Mucosa of stomach (tissue), 1 donor: ENCODE results near the gene MGAT3.

Experiments used
- H3K27me3 ChIP-seq: one replicate; pipeline ENCODE4 v1.7.0; 2013; ENCODE audit warnings: mild to moderate bottlenecking, low read length; ENCODE audit not compliant: control insufficient read depth, insufficient read depth
- H3K36me3 ChIP-seq: one replicate; pipeline ENCODE4 v1.7.0; 2013; ENCODE audit warnings: low read length; ENCODE audit not compliant: control insufficient read depth, insufficient read depth
- H3K4me1 ChIP-seq: one replicate; pipeline ENCODE4 v1.7.0; 2013; ENCODE audit warnings: mild to moderate bottlenecking, low read length; ENCODE audit not compliant: control insufficient read depth, insufficient read depth
- H3K4me3 ChIP-seq: one replicate; pipeline ENCODE4 v1.7.0; 2013; ENCODE audit warnings: low read length
- H3K9ac ChIP-seq: one replicate; pipeline ENCODE4 v1.7.0; 2013; ENCODE audit warnings: mild to moderate bottlenecking, low read length, moderate library complexity
- H3K9me3 ChIP-seq: one replicate; pipeline ENCODE4 v1.7.0; 2013; ENCODE audit warnings: mild to moderate bottlenecking, low read length, moderate library complexity; ENCODE audit not compliant: control insufficient read depth
- donor health status: Pancreatic carcinoma.

MGAT3 gene

GRCh38 chr22:39478441-39478850, 21.6 kb downstream of the MGAT3 start:
- Histone ChIP-seq H3K4me1 (peaks cover 39% of the 10 kb centered on the region), H3K9me3 (no peaks in the 10 kb centered on the region), H3K27me3 (no peaks in the 10 kb centered on the region), H3K36me3 (peaks cover 6% of the 10 kb centered on the region), H3K9ac (no peak overlapping the region), H3K4me3 (no peak overlapping the region)

- H3K36me3 ChIP-seq, result peaks cover 6% of the 10 kb centered on the region
- peaks cover 32% of the 10 kb centered on the region for H3K4me1 ChIP-seq
- no peak overlapping the region for H3K4me3 ChIP-seq
- no peaks in the 10 kb centered on the region for H3K27me3 ChIP-seq
- no peaks in the 10 kb centered on the region for H3K9me3 ChIP-seq
- no peak overlapping the region for H3K9ac ChIP-seq
Measured at GRCh38 chr22:39479254-39479653, 22.4 kb downstream of the MGAT3 start.

- Histone ChIP-seq H3K27me3 (no peaks in the 10 kb centered on the region), H3K4me1 (peaks cover 19% of the 10 kb centered on the region), H3K9me3 (no peaks in the 10 kb centered on the region), H3K4me3 (no peak overlapping the region), H3K9ac (no peak overlapping the region), H3K36me3 (peaks cover 6% of the 10 kb centered on the region)
Measured at GRCh38 chr22:39480557-39480956, 23.7 kb downstream of the MGAT3 start.

- Histone ChIP-seq H3K4me3 (no peak overlapping the region), H3K9me3 (no peaks in the 10 kb centered on the region), H3K9ac (no peak overlapping the region)
Measured at GRCh38 chr22:39481054-39481453, 24.2 kb downstream of the MGAT3 start.

GRCh38 chr22:39481595-39481994, 24.8 kb downstream of the MGAT3 start:
- Histone ChIP-seq H3K4me3 (no peak overlapping the region), H3K4me1 (peaks cover 11% of the 10 kb centered on the region), H3K9me3 (no peaks in the 10 kb centered on the region), H3K9ac (no peak overlapping the region), H3K27me3 (no peaks in the 10 kb centered on the region), H3K36me3 (peaks cover 6% of the 10 kb centered on the region)

More at GRCh38 chr22:39481054-39481453, 24.2 kb downstream of the MGAT3 start:
- Histone ChIP-seq H3K27me3 (no peaks in the 10 kb centered on the region), H3K36me3 (peaks cover 6% of the 10 kb centered on the region), H3K4me1 (peaks cover 14% of the 10 kb centered on the region)

- H3K9me3 ChIP-seq, result no peaks in the 10 kb centered on the region
- H3K27me3 ChIP-seq, result no peaks in the 10 kb centered on the region
- peaks cover 10% of the 10 kb centered on the region for H3K4me1 ChIP-seq
- no peak overlapping the region for H3K4me3 ChIP-seq
- no peak overlapping the region for H3K9ac ChIP-seq
- H3K36me3 ChIP-seq, result peaks cover 2% of the 10 kb centered on the region
Measured at GRCh38 chr22:39482768-39483167, 26.0 kb downstream of the MGAT3 start.

GRCh38 chr22:39486951-39487825, 30.4 kb downstream of the MGAT3 start:
- Histone ChIP-seq H3K4me1 (peaks cover 10% of the 10 kb centered on the region), H3K27me3 (no peaks in the 10 kb centered on the region), H3K9ac (no peak overlapping the region), H3K9me3 (no peaks in the 10 kb centered on the region), H3K4me3 (no peak overlapping the region), H3K36me3 (no peaks in the 10 kb centered on the region)

- no peaks in the 10 kb centered on the region for H3K9me3 ChIP-seq
- peaks cover 10% of the 10 kb centered on the region for H3K4me1 ChIP-seq
- no peak overlapping the region for H3K4me3 ChIP-seq
- H3K36me3 ChIP-seq, result no peaks in the 10 kb centered on the region
- no peak overlapping the region for H3K9ac ChIP-seq
- no peaks in the 10 kb centered on the region for H3K27me3 ChIP-seq
Measured at GRCh38 chr22:39487826-39488520, 31.2 kb downstream of the MGAT3 start.

GRCh38 chr22:39488563-39489083, 31.8 kb downstream of the MGAT3 start:
- Histone ChIP-seq H3K36me3 (no peaks in the 10 kb centered on the region), H3K27me3 (no peaks in the 10 kb centered on the region)

GRCh38 chr22:39489094-39490068, 32.6 kb downstream of the MGAT3 start:
- H3K27me3 ChIP-seq, result no peaks in the 10 kb centered on the region
- no peak overlapping the region for H3K9ac ChIP-seq
- H3K4me3 ChIP-seq, result no peak overlapping the region

More at GRCh38 chr22:39488563-39489083, 31.8 kb downstream of the MGAT3 start:
- Histone ChIP-seq H3K9ac (no peak overlapping the region), H3K4me1 (peaks cover 10% of the 10 kb centered on the region), H3K9me3 (no peaks in the 10 kb centered on the region), H3K4me3 (no peak overlapping the region)

GRCh38 chr22:39490135-39490798, 33.5 kb downstream of the MGAT3 start:
- H3K9ac ChIP-seq, result no peak overlapping the region
- peaks cover 10% of the 10 kb centered on the region for H3K4me1 ChIP-seq
- H3K9me3 ChIP-seq, result no peaks in the 10 kb centered on the region
- H3K4me3 ChIP-seq, result no peak overlapping the region
- no peaks in the 10 kb centered on the region for H3K36me3 ChIP-seq
- H3K27me3 ChIP-seq, result no peaks in the 10 kb centered on the region

More at GRCh38 chr22:39489094-39490068, 32.6 kb downstream of the MGAT3 start:
- H3K4me1 ChIP-seq, result peaks cover 10% of the 10 kb centered on the region
- no peaks in the 10 kb centered on the region for H3K36me3 ChIP-seq
- H3K9me3 ChIP-seq, result no peaks in the 10 kb centered on the region
